ENCODE measurements around the gene TACC2. TPM values are rescaled to one million over a fixed set of nuclear protein-coding genes. Genes with fewer than 3 reads are reported as not detected.
A peak's percentile ranks its signal among the peaks of the same experiment; 100 is the strongest.
"Not testable (repeated sequence)": the region's sequence is repeated elsewhere in the genome, so short reads cannot be mapped to it uniquely, and the experiment has no call there.

Gene TACC2
- total RNA-seq, 1 donor from 2014 or later = 56.6 TPM

- no peaks in the 10 kb centered on the region for H3K36me3 Mint-ChIP-seq (ENCODE audit: low read depth)
- no peak for TF ChIP-seq CTCF (IDR thresholded peaks at IDR 0.05)
These were observed 66.3 kb downstream of the TACC2 start for GRCh38 chr10:122055252-122055651.

GRCh38 chr10:122056431-122057094 is 67.6 kb downstream of the TACC2 start:
- no peak for DNase-seq (ENCODE audit: low spot score)
- peaks cover 9% of the 10 kb centered on the region for H3K4me1 Mint-ChIP-seq (ENCODE audit: low read depth)
- H3K27me3 Mint-ChIP-seq (ENCODE audit: low read depth) = no peaks in the 10 kb centered on the region
- no peak overlapping the region for H3K27ac Mint-ChIP-seq (ENCODE audit: unreplicated experiment)
- peaks cover 3% of the 10 kb centered on the region for H3K9me3 Mint-ChIP-seq (ENCODE audit: low read depth)
- H3K4me3 Mint-ChIP-seq (ENCODE audit: unreplicated experiment) = no peak overlapping the region
- TF ChIP-seq CTCF (IDR thresholded peaks at IDR 0.05) = no peak
- no peaks in the 10 kb centered on the region for H3K36me3 Mint-ChIP-seq (ENCODE audit: low read depth)

More at GRCh38 chr10:122055252-122055651, 66.3 kb downstream of the TACC2 start:
- no peaks in the 10 kb centered on the region for H3K27me3 Mint-ChIP-seq (ENCODE audit: low read depth)
- DNase-seq (ENCODE audit: low spot score) = no peak
- H3K4me3 Mint-ChIP-seq (ENCODE audit: unreplicated experiment) = no peak overlapping the region
- H3K27ac Mint-ChIP-seq (ENCODE audit: unreplicated experiment) = no peak overlapping the region
- H3K4me1 Mint-ChIP-seq (ENCODE audit: low read depth) = peaks cover 12% of the 10 kb centered on the region
- H3K9me3 Mint-ChIP-seq (ENCODE audit: low read depth) = peaks cover 3% of the 10 kb centered on the region

GRCh38 chr10:122057841-122058413 is 69.0 kb downstream of the TACC2 start:
- H3K4me1 Mint-ChIP-seq (ENCODE audit: low read depth) = peaks cover 12% of the 10 kb centered on the region
- H3K27ac Mint-ChIP-seq (ENCODE audit: unreplicated experiment) = no peak overlapping the region
- H3K4me3 Mint-ChIP-seq (ENCODE audit: unreplicated experiment) = no peak overlapping the region
- no peaks in the 10 kb centered on the region for H3K36me3 Mint-ChIP-seq (ENCODE audit: low read depth)
- H3K27me3 Mint-ChIP-seq (ENCODE audit: low read depth) = no peaks in the 10 kb centered on the region
- no peak for TF ChIP-seq CTCF (IDR thresholded peaks at IDR 0.05)
- no peak for DNase-seq (ENCODE audit: low spot score)
- peaks cover 3% of the 10 kb centered on the region for H3K9me3 Mint-ChIP-seq (ENCODE audit: low read depth)

GRCh38 chr10:122060250-122060649 is 71.3 kb downstream of the TACC2 start:
- peaks cover 18% of the 10 kb centered on the region for H3K4me1 Mint-ChIP-seq (ENCODE audit: low read depth)
- H3K27ac Mint-ChIP-seq (ENCODE audit: unreplicated experiment) = no peak overlapping the region
- H3K9me3 Mint-ChIP-seq (ENCODE audit: low read depth) = no peaks in the 10 kb centered on the region
- no peaks in the 10 kb centered on the region for H3K36me3 Mint-ChIP-seq (ENCODE audit: low read depth)
- no peaks in the 10 kb centered on the region for H3K27me3 Mint-ChIP-seq (ENCODE audit: low read depth)
- DNase-seq (ENCODE audit: low spot score) = no peak
- H3K4me3 Mint-ChIP-seq (ENCODE audit: unreplicated experiment) = no peak overlapping the region
- TF ChIP-seq CTCF (IDR thresholded peaks at IDR 0.05) = no peak

GRCh38 chr10:122062831-122063674 is 74.1 kb downstream of the TACC2 start:
- no peak overlapping the region for H3K4me3 Mint-ChIP-seq (ENCODE audit: unreplicated experiment)
- no peaks in the 10 kb centered on the region for H3K27me3 Mint-ChIP-seq (ENCODE audit: low read depth)
- peak overlapping the region; percentile 79 for H3K27ac Mint-ChIP-seq (ENCODE audit: unreplicated experiment)
- DNase-seq (ENCODE audit: low spot score) = peak; percentile 65
- H3K4me1 Mint-ChIP-seq (ENCODE audit: low read depth) = peaks cover 15% of the 10 kb centered on the region
- H3K36me3 Mint-ChIP-seq (ENCODE audit: low read depth) = no peaks in the 10 kb centered on the region
- H3K9me3 Mint-ChIP-seq (ENCODE audit: low read depth) = peaks cover 5% of the 10 kb centered on the region
- TF ChIP-seq CTCF (IDR thresholded peaks at IDR 0.05) = no peak

- H3K27me3 Mint-ChIP-seq (ENCODE audit: low read depth); H3K4me3 Mint-ChIP-seq (ENCODE audit: unreplicated experiment); DNase-seq (ENCODE audit: low spot score): not testable (repeated sequence)
These were observed 77.5 kb downstream of the TACC2 start for GRCh38 chr10:122066337-122066939.

More at GRCh38 chr10:122066337-122066939, 77.5 kb downstream of the TACC2 start:
- H3K36me3 Mint-ChIP-seq (ENCODE audit: low read depth); H3K9me3 Mint-ChIP-seq (ENCODE audit: low read depth); H3K27ac Mint-ChIP-seq (ENCODE audit: unreplicated experiment): not testable (repeated sequence)
- H3K4me1 Mint-ChIP-seq (ENCODE audit: low read depth) = peaks cover 15% of the 10 kb centered on the region

Measured in chondrocyte (in vitro differentiated cells).